Left lung (tissue), 10 donors: ENCODE results near the gene NT5C. TPM values are rescaled to one million over a fixed set of nuclear protein-coding genes. Genes with fewer than 3 reads are reported as not detected.

Experiments
- ATAC-seq: fragments of 200-7000 bp; cut with Tn5 transposase; one replicate; pipeline ENCODE4 v1.9.1; 2020; ENCODE audit warnings: moderate library complexity
- DNase-seq, 4 donors: peaks; one replicate each; pipeline ENCODE4 v3.0.0-alpha.2; 2013 to 2020
- H3K27ac ChIP-seq, 2 donors: fragments of 200-600 bp; sonication (generic) in 1 of 2; one replicate each; pipeline versions ENCODE4 v1.5.0 to v1.8.0; 2020 to 2021
- H3K27me3 ChIP-seq, 2 donors: fragments of 200-600 bp; sonication (generic) in 1 of 2; one replicate each; pipeline versions ENCODE4 v1.5.0 to v1.8.0; 2020 to 2021
- H3K36me3 ChIP-seq, 2 donors: fragments of 200-600 bp; sonication (generic) in 1 of 2; one replicate each; pipeline versions ENCODE4 v1.5.0 to v1.8.0; 2020 to 2021
- H3K4me1 ChIP-seq, 2 donors: fragments of 200-600 bp; one replicate each; pipeline ENCODE4 v1.8.0; 2021
- H3K4me3 ChIP-seq, 2 donors: fragments of 200-600 bp; sonication (generic) in 1 of 2; one replicate each; pipeline versions ENCODE4 v1.5.0 to v1.8.0; 2020 to 2021; ENCODE audit warnings: mild to moderate bottlenecking in 1 of 2
- H3K9me3 ChIP-seq, 2 donors: fragments of 200-600 bp; sonication (generic) in 1 of 2; one replicate each; pipeline versions ENCODE4 v1.5.0 to v1.8.0; 2020 to 2021
- CTCF ChIP-seq, 2 donors: fragments of 200-600 bp; sonication (generic) in 1 of 2; IDR thresholded peaks; one replicate each; pipeline versions ENCODE4 v1.5.0 to v1.8.0; 2021; ENCODE audit warnings: antibody characterized with exemption in 2 of 2
- intact Hi-C, 2 donors: fragments of 100-400 bp; cut with DNase I; formaldehyde crosslinking; loops; one replicate each; pipeline versions ENCODE4 v1.11.2 to v1.14.2; 2022
- polyA plus RNA-seq, 6 donors: library from polyadenylated mRNA; unstranded; fragments of 120-200 nt; gene quantifications; one replicate each; pipeline ENCODE4 v1.2.1, GENCODE V29; 2013; ENCODE audit not compliant: insufficient read length in 6 of 6
- total RNA-seq, 2 donors: library from RNA; stranded (reverse); fragmentation: NEBNext Ultra II Directional; extraction: Animal tissue kit (Norgen Biotek cat#: 25700); gene quantifications; one replicate each; pipeline ENCODE4 v1.2.1, GENCODE V29; 2021
- donor health status: DM: no; HTN: yes; CAD: no.
- donor health status: DM: no; HTN: no; CAD: no.

Gene NT5C
- total and polyA plus RNA-seq, 8 donors = 26.0 to 56.2 (median 42.8) TPM

- H3K4me3 ChIP-seq = peak overlapping the region in 1 of 2 donors; percentile 9
- ATAC-seq = no peak
- peak overlapping the region; percentile 48 to 84 for H3K27ac ChIP-seq
- no peak for TF ChIP-seq CTCF (IDR thresholded peaks at IDR 0.05)
- no peaks in the 10 kb centered on the region for H3K9me3 ChIP-seq
- H3K36me3 ChIP-seq = peaks cover 0 to 28% of the 10 kb centered on the region in 2 donors
- DNase-seq = no peak
- H3K4me1 ChIP-seq = peaks cover 42 to 87% of the 10 kb centered on the region in 2 donors
- no peaks in the 10 kb centered on the region for H3K27me3 ChIP-seq
- intact Hi-C loops = no loop called here
Measured at GRCh38 chr17:75093548-75094158, 37.9 kb downstream of the NT5C start.

- H3K9me3 ChIP-seq = no peaks in the 10 kb centered on the region
- no peaks in the 10 kb centered on the region for H3K27me3 ChIP-seq
- peaks cover 0 to 17% of the 10 kb centered on the region in 2 donors for H3K36me3 ChIP-seq
- intact Hi-C loops = no loop called here
- H3K27ac ChIP-seq = peak overlapping the region; percentile 41 to 48
- peaks cover 45 to 94% of the 10 kb centered on the region in 2 donors for H3K4me1 ChIP-seq
- DNase-seq (no peak), ATAC-seq (no peak)
- TF ChIP-seq CTCF (IDR thresholded peaks at IDR 0.05) = no peak
- peak overlapping the region in 1 of 2 donors; percentile 21 for H3K4me3 ChIP-seq
Measured at GRCh38 chr17:75091855-75092327, 39.7 kb downstream of the NT5C start.

- H3K4me3 ChIP-seq = peak overlapping the region in 1 of 2 donors; percentile 21
- intact Hi-C loops = no loop called here
Measured at GRCh38 chr17:75090871-75091854, 40.4 kb downstream of the NT5C start.

GRCh38 chr17:75088465-75089417, 42.8 kb downstream of the NT5C start:
- Histone ChIP-seq H3K4me3 (peak overlapping the region; percentile 62 to 71), H3K27me3 (no peaks in the 10 kb centered on the region), H3K9me3 (no peaks in the 10 kb centered on the region), H3K4me1 (peaks cover 37 to 88% of the 10 kb centered on the region in 2 donors), H3K36me3 (peaks cover 0 to 4% of the 10 kb centered on the region in 2 donors), H3K27ac (peak overlapping the region; percentile 96 to 98)
- intact Hi-C loops = no loop called here
- DNase-seq (peak in 1 of 4 donors; percentile 66), ATAC-seq (peak; percentile 46)
- no peak for TF ChIP-seq CTCF (IDR thresholded peaks at IDR 0.05)

More at GRCh38 chr17:75090871-75091854, 40.4 kb downstream of the NT5C start:
- Histone ChIP-seq H3K9me3 (no peaks in the 10 kb centered on the region), H3K36me3 (peaks cover 0 to 17% of the 10 kb centered on the region in 2 donors), H3K27ac (peak overlapping the region; percentile 41 to 48), H3K27me3 (no peaks in the 10 kb centered on the region), H3K4me1 (peaks cover 45 to 94% of the 10 kb centered on the region in 2 donors)
- no peak for TF ChIP-seq CTCF (IDR thresholded peaks at IDR 0.05)
- ATAC-seq = no peak
- no peak for DNase-seq
